ENCODE results near the gene HIRA.

- TF ChIP-seq EGR1 (IDR thresholded peaks at IDR 0.05; ENCODE audit: borderline replicate concordance, low read depth, low read length) (no peak), POLR2AphosphoS5 (IDR thresholded peaks at IDR 0.05; ENCODE audit: low read depth, low read length) (no peak), GABPA (IDR thresholded peaks at IDR 0.05; ENCODE audit: borderline replicate concordance, insufficient read depth, low read length) (no peak), JUND (IDR thresholded peaks at IDR 0.05; ENCODE audit: low read length) (no peak), ATF2 (IDR thresholded peaks at IDR 0.05; ENCODE audit: low read length) (no peak), JUN (IDR thresholded peaks at IDR 0.05; ENCODE audit: low read depth, low read length) (no peak), GTF2F1 (IDR thresholded peaks at IDR 0.05; ENCODE audit: borderline replicate concordance, low read depth, low read length) (no peak), MAFK (IDR thresholded peaks at IDR 0.05; ENCODE audit: low read depth, low read length) (no peak), EZH2 (IDR thresholded peaks at IDR 0.05; ENCODE audit: low read depth, low read length, severe bottlenecking) (no peak), CREB1 (IDR thresholded peaks at IDR 0.05) (no peak), CTCF (IDR thresholded peaks at IDR 0.05; ENCODE audit: control extremely low read depth in 1 of 3, insufficient read depth in 1 of 3, low read depth in 1 of 3, low read length in 3 of 3) (no peak), SIN3A (conservative IDR thresholded peaks at IDR 0.05 in 1 of 2, IDR thresholded peaks at IDR 0.05 in 1 of 2; ENCODE audit: low read depth in 1 of 2, low read length in 2 of 2) (no peak), SP4 (IDR thresholded peaks at IDR 0.05; ENCODE audit: low read length) (no peak), TAF1 (IDR thresholded peaks at IDR 0.05; ENCODE audit: low read depth, low read length) (no peak)
Measured at GRCh38 chr22:19434829-19435580, 3.5 kb upstream of the HIRA start.
